HG03159 (cell line): ENCODE results near the gene LARP6.
"Not testable (repeated sequence)": the region's sequence is repeated elsewhere in the genome, so short reads cannot be mapped to it uniquely, and the experiment has no call there.

ENCODE experiments used
- ATAC-seq: cut with Tn5 transposase; IDR thresholded peaks from one replicate; pipeline ENCODE4 v1.9.1; 2021; ENCODE audit warnings: mild to moderate bottlenecking, moderate library complexity; ENCODE audit not compliant: unreplicated experiment

The LARP6 gene

GRCh38 chr15:70831094-70831911 is 22.7 kb downstream of the LARP6 start:
- no peak for ATAC-seq

GRCh38 chr15:70830615-70831014 is 23.3 kb downstream of the LARP6 start:
- ATAC-seq, result no peak

DNA sequence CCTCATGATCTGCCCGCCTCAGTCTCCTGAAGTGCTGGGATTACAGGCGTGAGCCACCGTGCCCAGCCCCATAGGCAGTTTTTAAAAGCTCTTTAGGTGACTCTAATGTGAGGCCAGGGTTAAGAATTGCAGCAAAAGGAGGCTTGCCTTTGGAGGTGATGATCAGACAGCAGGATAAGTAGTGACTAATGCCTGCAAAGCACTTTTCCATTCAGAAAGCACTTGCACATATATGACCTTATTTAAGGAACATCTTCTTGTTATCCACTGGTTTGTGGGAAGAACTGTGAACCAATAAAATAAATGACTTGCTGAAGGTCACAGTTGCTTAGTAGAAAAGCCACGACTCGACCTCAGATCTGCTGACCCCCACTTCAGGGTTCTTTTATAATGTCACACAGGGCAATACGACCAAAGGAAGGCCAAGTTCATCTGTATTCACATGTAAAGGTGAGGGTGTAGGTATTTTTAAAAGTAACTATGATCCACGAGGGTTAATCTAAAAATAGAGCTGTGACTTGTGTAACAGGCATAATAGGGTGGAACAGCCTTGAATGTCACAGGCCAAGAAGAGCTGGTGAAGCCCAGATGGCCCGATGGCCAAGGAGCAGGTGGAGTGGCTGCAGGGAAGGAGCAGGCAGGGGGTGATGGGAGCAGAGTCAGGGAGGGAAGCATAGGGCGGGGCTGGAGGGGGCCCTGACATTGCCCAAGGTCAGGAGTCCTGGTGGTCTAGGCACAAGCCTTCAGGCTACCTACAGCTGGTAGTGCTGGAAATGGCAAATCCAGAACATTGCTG is 24.4 kb downstream of the LARP6 start:
- ATAC-seq, result no peak

GRCh38 chr15:70827721-70828120 is 26.2 kb downstream of the LARP6 start:
- ATAC-seq, result no peak

DNA sequence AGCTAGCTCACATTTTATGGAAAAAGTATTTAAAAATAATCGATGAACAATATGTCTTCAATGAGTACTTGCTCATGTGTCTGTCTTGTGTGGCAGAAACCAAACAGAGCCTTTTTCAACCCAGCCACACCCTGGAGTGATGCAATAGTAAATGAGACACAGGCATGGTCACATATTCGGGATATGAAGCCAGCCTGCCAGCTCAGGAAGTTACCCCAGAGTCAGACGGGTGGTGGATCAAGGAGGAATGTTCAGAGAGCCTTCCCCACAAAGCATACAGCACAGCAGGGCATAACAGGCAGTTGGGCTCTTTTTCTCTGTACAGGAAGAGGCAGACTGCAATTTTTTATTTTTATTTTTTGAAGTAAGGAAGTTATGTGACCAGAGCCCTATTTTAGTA is 27.3 kb downstream of the LARP6 start:
- no peak for ATAC-seq

GRCh38 chr15:70825841-70826240 is 28.1 kb downstream of the LARP6 start:
- ATAC-seq, result no peak

DNA sequence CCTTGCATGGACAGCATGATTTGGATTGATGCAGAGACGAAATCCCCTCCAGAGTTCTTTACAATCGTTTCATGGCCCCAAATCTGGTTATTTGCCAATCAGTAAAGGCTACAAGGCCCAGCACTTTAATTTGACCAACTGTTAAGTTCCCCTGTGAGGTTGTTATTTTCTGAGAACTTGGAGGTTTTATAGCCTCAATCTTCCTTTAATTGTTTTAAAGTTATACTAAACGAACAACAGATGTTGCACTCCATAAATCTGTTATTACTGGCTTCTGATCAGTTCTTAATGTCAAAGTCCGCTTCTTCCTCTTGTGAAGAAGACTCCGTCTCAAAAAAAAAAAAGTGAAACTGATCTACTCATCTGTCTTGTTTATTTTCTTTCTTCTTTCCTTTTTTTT is 30.8 kb downstream of the LARP6 start:
- ATAC-seq, result no peak

- ATAC-seq, result no peak
These were observed 33.7 kb downstream of the LARP6 start for GRCh38 chr15:70820214-70820613.

GRCh38 chr15:70818580-70818979 is 35.4 kb downstream of the LARP6 start:
- ATAC-seq, result no peak

- no peak for ATAC-seq
These were observed 36.7 kb downstream of the LARP6 start for GRCh38 chr15:70817266-70817665.

GRCh38 chr15:70815604-70816003 is 38.4 kb downstream of the LARP6 start:
- no peak for ATAC-seq

DNA sequence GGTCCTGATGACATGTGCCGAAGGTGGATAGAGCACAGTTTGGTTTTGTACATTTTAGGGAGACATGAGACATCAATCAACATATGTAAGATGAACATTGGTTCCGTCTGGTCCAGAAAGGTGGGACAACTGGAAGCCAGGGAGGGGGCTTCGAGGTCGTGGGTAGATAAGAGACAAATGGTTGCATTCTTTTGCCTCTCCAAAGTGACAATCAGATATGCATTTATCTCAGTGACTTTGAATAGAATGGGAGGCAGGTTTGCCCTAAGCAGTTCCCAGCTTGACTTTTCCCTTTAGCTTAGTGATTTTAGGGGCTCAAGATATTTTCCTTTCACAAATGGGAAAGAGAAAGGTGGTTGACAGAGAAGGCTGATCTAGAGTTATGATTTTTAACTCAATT is 38.9 kb downstream of the LARP6 start:
- ATAC-seq, result not testable (repeated sequence)

DNA sequence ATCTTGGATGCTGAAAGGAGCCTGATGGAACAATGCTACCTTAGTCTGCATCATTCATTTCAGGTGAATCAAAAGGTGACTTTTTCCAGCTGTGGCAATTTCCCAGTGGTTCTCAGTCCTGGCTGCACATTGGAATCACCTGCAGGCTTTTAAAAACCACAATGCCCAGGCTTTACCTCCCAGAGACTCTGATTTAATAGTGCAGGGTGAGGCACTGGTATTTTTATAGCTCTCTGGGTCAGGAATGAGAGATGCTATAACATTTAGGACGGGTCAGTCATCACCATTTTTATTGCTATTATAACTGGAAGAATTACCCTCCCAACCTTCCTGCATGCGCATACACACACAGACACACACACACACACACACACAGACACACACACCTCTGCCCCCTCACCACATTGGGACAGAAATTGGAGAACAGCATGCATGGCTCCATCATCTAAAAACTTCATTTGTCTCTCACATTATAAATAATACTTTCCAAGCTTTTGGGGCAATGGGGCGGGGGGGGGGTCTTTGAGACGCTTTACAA is 41.1 kb downstream of the LARP6 start:
- ATAC-seq, result no peak

GRCh38 chr15:70810916-70811578 is 42.9 kb downstream of the LARP6 start:
- no peak for ATAC-seq

- no peak for ATAC-seq
These were observed 46.8 kb downstream of the LARP6 start for GRCh38 chr15:70806992-70807712.

DNA sequence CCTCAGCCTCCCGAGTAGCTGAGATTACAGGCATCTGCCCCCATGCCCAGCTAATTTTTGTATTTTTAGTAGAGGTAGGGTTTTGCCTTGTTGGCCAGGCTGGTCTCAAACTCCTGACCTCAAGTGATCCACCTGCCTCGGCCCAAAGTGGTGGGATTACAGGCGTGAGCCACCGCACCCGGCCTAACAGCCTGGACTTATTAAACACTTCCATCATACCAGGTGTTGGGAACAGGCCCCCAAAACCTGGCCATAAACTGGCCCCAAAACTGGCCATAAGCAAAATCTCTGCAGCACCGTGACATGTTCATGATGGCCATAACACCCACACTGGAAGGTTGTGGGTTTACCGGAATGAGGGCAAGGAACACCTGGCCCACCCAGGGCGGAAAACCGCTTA is 49.6 kb downstream of the LARP6 start:
- ATAC-seq, result not testable (repeated sequence)

- no peak for ATAC-seq
These were observed 51.3 kb downstream of the LARP6 start for GRCh38 chr15:70802629-70803028.

- no peak for ATAC-seq
These were observed 52.8 kb downstream of the LARP6 start for GRCh38 chr15:70801109-70801508.

DNA sequence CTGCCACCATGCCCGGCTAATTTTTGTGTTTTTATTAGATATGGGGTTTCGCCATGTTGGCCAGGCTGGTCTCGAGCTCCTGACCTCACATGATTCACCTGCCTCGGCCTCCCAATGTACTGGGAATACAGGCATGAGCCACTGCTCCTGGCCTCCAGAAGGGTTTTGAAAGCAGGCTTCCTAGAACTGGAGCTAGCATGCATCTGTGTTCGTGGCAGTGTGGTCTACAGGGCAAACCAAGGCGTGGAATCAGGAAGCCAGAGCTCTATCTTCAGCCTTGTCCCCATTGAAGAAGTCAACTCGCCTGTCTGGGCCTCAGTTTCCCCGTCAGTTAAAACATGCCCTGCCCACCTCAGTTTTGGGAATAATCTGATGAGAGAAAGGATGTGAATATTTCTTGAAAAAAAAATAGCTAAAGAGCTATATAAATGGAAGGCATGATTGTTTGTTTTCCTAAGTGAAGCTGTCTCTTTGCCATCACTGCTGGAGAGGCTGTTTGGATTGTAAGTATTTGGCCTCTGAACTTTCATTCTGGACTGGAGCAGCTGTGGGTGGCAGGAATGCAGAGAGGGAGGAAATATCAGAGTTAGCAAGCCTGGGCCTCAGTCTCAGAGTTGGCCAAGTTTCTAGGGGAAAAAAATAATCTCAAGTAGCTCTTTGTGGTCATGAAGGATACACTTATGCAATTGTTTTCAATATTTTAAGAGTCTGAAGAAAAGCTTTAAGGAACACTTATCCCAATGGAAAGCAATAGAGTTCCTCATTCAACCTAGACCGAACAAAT is 54.1 kb downstream of the LARP6 start:
- no peak for ATAC-seq

DNA sequence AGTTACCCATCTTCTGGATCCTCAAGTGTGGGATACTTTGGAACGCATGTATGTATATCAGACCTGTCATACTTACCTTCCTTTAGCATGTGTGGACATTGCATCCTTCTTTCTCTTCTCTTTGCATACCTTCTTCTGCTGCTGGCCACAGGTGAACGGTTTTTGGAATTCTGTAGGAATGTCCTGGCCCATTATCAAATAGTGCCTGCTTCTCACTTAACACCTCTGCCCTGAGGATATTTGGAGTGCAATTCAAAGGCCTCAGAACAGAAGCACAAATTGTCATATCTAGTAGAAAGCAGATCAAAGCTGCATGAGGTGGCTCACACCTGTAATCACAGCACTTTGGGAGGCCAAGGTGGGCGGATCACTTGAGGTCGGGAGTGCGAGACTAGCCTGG is 56.5 kb downstream of the LARP6 start:
- no peak for ATAC-seq
